SU-DHL-6 (cell line): ENCODE results near the gene TSPAN32.

Source experiments
- H2AFZ ChIP-seq: fragments of 200-600 bp; sonication (generic); 2 replicates; pipeline ENCODE4 v1.6.1; 2014; ENCODE audit warnings: low read depth, mild to moderate bottlenecking, moderate library complexity, mixed read lengths, antibody characterized with exemption, low read length; ENCODE audit not compliant: severe bottlenecking
- H3F3A ChIP-seq: fragments of 200-600 bp; shearing (Covaris generic); 2 replicates; pipeline ENCODE4 v1.6.0; 2016; ENCODE audit warnings: antibody characterized with exemption, mild to moderate bottlenecking; ENCODE audit not compliant: insufficient read depth
- H3K27ac ChIP-seq: fragments of 200-600 bp; sonication (generic); 2 replicates; pipeline ENCODE4 v1.5.1; 2016; ENCODE audit warnings: low read depth, mild to moderate bottlenecking, low read length, moderate library complexity, mixed read lengths
- H3K27me3 ChIP-seq: fragments of 200-600 bp; sonication (generic), shearing (Covaris generic); 2 replicates; pipeline ENCODE4 v1.6.0; 2014; ENCODE audit warnings: mild to moderate bottlenecking, low read length
- H3K36me3 ChIP-seq: fragments of 200-600 bp; sonication (generic); 2 replicates; pipeline ENCODE4 v1.6.1; 2014; ENCODE audit warnings: mild to moderate bottlenecking, low read length, mixed read lengths
- H3K4me2 ChIP-seq: fragments of 300-600, 200-600 bp; shearing (Covaris generic), sonication (generic); 2 replicates; pipeline ENCODE4 v1.6.0; 2014; ENCODE audit warnings: low read length, low read depth, mild to moderate bottlenecking; ENCODE audit not compliant: poor library complexity, severe bottlenecking
- H3K4me3 ChIP-seq: fragments of 200-600 bp; sonication (generic); 2 replicates; pipeline ENCODE4 v1.5.1; 2014; ENCODE audit warnings: antibody characterized with exemption, low read length, mild to moderate bottlenecking, mixed read lengths; ENCODE audit not compliant: insufficient read depth, poor library complexity, severe bottlenecking
- H3K79me2 ChIP-seq: fragments of 200-600 bp; sonication (generic); 2 replicates; pipeline ENCODE4 v1.6.1; 2014; ENCODE audit warnings: mild to moderate bottlenecking, low read length, moderate library complexity; ENCODE audit not compliant: insufficient read depth
- H3K9ac ChIP-seq: fragments of 200-600 bp; sonication (generic); 2 replicates; pipeline ENCODE4 v1.7.0; 2014; ENCODE audit warnings: mild to moderate bottlenecking, low read length
- H3K9me2 ChIP-seq: fragments of 200-600 bp; sonication (generic); replicated peaks from 2 replicates; pipeline ENCODE4 v1.6.1; 2014; ENCODE audit warnings: low read length; ENCODE audit not compliant: insufficient read depth
- H3K9me3 ChIP-seq: fragments of 200-600 bp; sonication (generic); 2 replicates; pipeline ENCODE4 v1.6.1; 2014; ENCODE audit warnings: low read length, mixed read lengths; ENCODE audit not compliant: insufficient read depth
- H4K20me1 ChIP-seq: fragments of 200-600 bp; sonication (generic); 2 replicates; pipeline ENCODE4 v1.6.1; 2014; ENCODE audit warnings: low read depth, mild to moderate bottlenecking, antibody characterized with exemption, low read length, moderate library complexity, mixed read lengths
- EZH2phosphoT487 ChIP-seq: fragments of 200-600 bp; sonication (generic), shearing (Covaris generic); conservative IDR thresholded peaks from 2 replicates; pipeline ENCODE4 v1.6.1; 2018; ENCODE audit warnings: mild to moderate bottlenecking, antibody characterized with exemption, low read length, moderate library complexity, mixed read lengths
- TF ChIP-seq, protein P1 (sequence below): fragments of 200-600 bp; sonication (generic); IDR thresholded peaks from one replicate; pipeline ENCODE4 v1.5.1; 2017; ENCODE audit warnings: antibody characterized with exemption, mild to moderate bottlenecking, low read length, moderate library complexity; ENCODE audit not compliant: insufficient read depth, poor library complexity, severe bottlenecking

TSPAN32 gene

GRCh38 chr11:2302896-2303626 lies 1.2 kb downstream of the TSPAN32 start:
- no peaks in the 10 kb centered on the region for H3K79me2 ChIP-seq
- no peaks in the 10 kb centered on the region for H3K9me3 ChIP-seq
- H2AFZ ChIP-seq, result no peak overlapping the region
- no peaks in the 10 kb centered on the region for H3F3A ChIP-seq
- H3K4me2 ChIP-seq, result no peak overlapping the region
- no peaks in the 10 kb centered on the region for H4K20me1 ChIP-seq
- H3K4me3 ChIP-seq, result no peak overlapping the region
- no peaks in the 10 kb centered on the region for H3K9me2 ChIP-seq
- TF ChIP-seq, protein P1, sequence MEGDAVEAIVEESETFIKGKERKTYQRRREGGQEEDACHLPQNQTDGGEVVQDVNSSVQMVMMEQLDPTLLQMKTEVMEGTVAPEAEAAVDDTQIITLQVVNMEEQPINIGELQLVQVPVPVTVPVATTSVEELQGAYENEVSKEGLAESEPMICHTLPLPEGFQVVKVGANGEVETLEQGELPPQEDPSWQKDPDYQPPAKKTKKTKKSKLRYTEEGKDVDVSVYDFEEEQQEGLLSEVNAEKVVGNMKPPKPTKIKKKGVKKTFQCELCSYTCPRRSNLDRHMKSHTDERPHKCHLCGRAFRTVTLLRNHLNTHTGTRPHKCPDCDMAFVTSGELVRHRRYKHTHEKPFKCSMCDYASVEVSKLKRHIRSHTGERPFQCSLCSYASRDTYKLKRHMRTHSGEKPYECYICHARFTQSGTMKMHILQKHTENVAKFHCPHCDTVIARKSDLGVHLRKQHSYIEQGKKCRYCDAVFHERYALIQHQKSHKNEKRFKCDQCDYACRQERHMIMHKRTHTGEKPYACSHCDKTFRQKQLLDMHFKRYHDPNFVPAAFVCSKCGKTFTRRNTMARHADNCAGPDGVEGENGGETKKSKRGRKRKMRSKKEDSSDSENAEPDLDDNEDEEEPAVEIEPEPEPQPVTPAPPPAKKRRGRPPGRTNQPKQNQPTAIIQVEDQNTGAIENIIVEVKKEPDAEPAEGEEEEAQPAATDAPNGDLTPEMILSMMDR, result no peak
- TF ChIP-seq EZH2phosphoT487, result no peak
- H3K27me3 ChIP-seq, result no peaks in the 10 kb centered on the region
- H3K27ac ChIP-seq, result no peak overlapping the region
- no peak overlapping the region for H3K9ac ChIP-seq
- H3K36me3 ChIP-seq, result no peaks in the 10 kb centered on the region

DNA sequence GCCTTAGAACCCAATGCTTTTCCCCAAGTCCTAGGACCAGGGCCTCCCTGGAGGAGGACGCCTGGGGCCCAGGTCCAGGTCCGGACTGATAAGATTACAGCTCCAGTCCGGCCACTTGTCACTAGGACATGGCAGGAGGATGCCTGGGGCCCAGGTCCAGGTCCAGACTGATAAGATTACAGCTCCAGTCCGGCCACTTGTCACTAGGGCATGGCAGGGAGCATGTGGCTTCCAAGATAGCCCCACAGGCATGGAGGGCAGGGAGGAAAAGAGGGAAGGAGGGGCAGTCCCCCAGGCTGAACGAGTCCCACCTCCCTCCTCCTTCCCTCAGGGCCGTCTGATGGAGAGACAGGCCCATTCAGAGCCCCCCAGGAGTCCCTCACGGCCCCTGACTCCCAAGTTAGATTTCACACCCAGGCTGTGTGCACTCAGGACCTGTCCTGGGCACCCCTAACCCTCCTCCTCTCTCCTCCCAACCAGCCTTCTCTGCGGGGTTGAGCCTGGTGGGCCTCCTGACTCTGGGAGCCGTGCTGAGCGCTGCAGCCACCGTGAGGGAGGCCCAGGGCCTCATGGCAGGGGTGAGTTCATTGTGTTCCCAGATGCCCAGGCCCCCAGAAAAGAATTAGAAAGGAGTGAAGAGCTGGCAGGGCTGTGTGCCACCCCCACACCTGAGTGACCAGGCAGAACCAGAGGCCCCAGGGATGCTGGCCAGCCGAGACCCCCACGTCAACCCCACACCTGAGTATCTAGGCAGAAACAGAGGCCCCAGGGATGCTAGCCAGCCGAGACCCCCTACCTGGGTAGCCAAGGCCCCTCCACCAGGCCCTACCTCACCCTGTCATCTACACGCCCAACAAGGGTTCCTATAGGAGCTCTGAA lies 2.1 kb downstream of the TSPAN32 start:
- Histone ChIP-seq H2AFZ (no peak overlapping the region), H4K20me1 (no peaks in the 10 kb centered on the region), H3K27ac (no peak overlapping the region), H3K79me2 (no peaks in the 10 kb centered on the region), H3K27me3 (no peaks in the 10 kb centered on the region), H3K9me3 (no peaks in the 10 kb centered on the region), H3K4me2 (no peak overlapping the region), H3K4me3 (no peak overlapping the region), H3F3A (no peaks in the 10 kb centered on the region), H3K9ac (no peak overlapping the region), H3K36me3 (no peaks in the 10 kb centered on the region), H3K9me2 (no peaks in the 10 kb centered on the region)
- TF ChIP-seq, protein P1, result no peak
- no peak for TF ChIP-seq EZH2phosphoT487

- no peak overlapping the region for H3K9ac ChIP-seq
Measured at GRCh38 chr11:2304506-2305139, 2.8 kb downstream of the TSPAN32 start.

More at GRCh38 chr11:2304506-2305139, 2.8 kb downstream of the TSPAN32 start:
- Histone ChIP-seq H4K20me1 (no peaks in the 10 kb centered on the region), H3F3A (no peaks in the 10 kb centered on the region), H2AFZ (no peak overlapping the region), H3K9me2 (no peaks in the 10 kb centered on the region), H3K27ac (no peak overlapping the region), H3K4me3 (no peak overlapping the region), H3K27me3 (no peaks in the 10 kb centered on the region), H3K9me3 (no peaks in the 10 kb centered on the region), H3K36me3 (no peaks in the 10 kb centered on the region), H3K79me2 (no peaks in the 10 kb centered on the region), H3K4me2 (no peak overlapping the region)
- TF ChIP-seq, protein P1, result no peak
- no peak for TF ChIP-seq EZH2phosphoT487
